CD8-positive, alpha-beta memory T cell (primary cell): ENCODE results near the gene TOX2. TPM values are rescaled to one million over a fixed set of nuclear protein-coding genes. Genes with fewer than 3 reads are reported as not detected.

Experiments used
- CTCF ChIA-PET: fragments of 350-600 bp; sonication (Branson Sonifier 250); formaldehyde crosslinking; loops from one replicate; lab custom pipeline; 2021; ENCODE audit warnings: antibody characterized with exemption; lab: Charles Lee
- POLR2A ChIA-PET: fragments of 350-600 bp; sonication (Branson Sonifier 250); formaldehyde crosslinking; loops from one replicate; lab custom pipeline; 2021; ENCODE audit warnings: antibody characterized with exemption; lab: Charles Lee
- DNase-seq, 5 donors: peaks; one replicate each; pipeline versions ENCODE4 v3.0.0 to v3.0.0-alpha.2; 2020 to 2022; ENCODE audit warnings: mixed read lengths in 1 of 5
- H3K27ac ChIP-seq: one replicate; pipeline ENCODE4 v1.7.0; 2013; ENCODE audit warnings: low read depth, mild to moderate bottlenecking, low read length, moderate library complexity
- H3K27me3 ChIP-seq: 2 replicates; pipeline ENCODE4 v1.7.0; 2013; ENCODE audit warnings: low read length, mild to moderate bottlenecking; ENCODE audit not compliant: insufficient read depth, poor library complexity, severe bottlenecking
- H3K36me3 ChIP-seq: 2 replicates; pipeline ENCODE4 v1.7.0; 2013; ENCODE audit warnings: mild to moderate bottlenecking, low read length, moderate library complexity; ENCODE audit not compliant: insufficient read depth
- H3K4me1 ChIP-seq: 2 replicates; pipeline ENCODE4 v1.7.0; 2013; ENCODE audit warnings: mild to moderate bottlenecking, low read length, moderate library complexity; ENCODE audit not compliant: insufficient read depth
- H3K4me3 ChIP-seq: 2 replicates; pipeline ENCODE4 v1.7.0; 2013; ENCODE audit warnings: mild to moderate bottlenecking, low read length
- H3K9me3 ChIP-seq: 2 replicates; pipeline ENCODE4 v1.7.0; 2013; ENCODE audit warnings: mild to moderate bottlenecking, low read length
- H3K27ac Mint-ChIP-seq, 8 donors: one replicate each; pipeline ENCODE4 v1.8.0; 2020 to 2021; ENCODE audit warnings: mixed read lengths in 8 of 8, mild to moderate bottlenecking in 6 of 8, inconsistent platforms in 3 of 8, moderate library complexity in 3 of 8
- H3K27me3 Mint-ChIP-seq, 2 donors: one replicate each; pipeline ENCODE4 v1.8.0; 2020 to 2021; ENCODE audit warnings: mixed read lengths in 2 of 2, mild to moderate bottlenecking in 1 of 2, moderate library complexity in 1 of 2
- H3K36me3 Mint-ChIP-seq, 3 donors: one replicate each; pipeline ENCODE4 v1.8.0; 2020 to 2021; ENCODE audit warnings: mixed read lengths in 3 of 3, inconsistent platforms in 1 of 3, mild to moderate bottlenecking in 1 of 3
- H3K4me1 Mint-ChIP-seq, 3 donors: one replicate each; pipeline ENCODE4 v1.8.0; 2020 to 2021; ENCODE audit warnings: mixed read lengths in 3 of 3, inconsistent platforms in 1 of 3, mild to moderate bottlenecking in 1 of 3
- H3K4me3 Mint-ChIP-seq, 7 donors: one replicate each; pipeline ENCODE4 v1.8.0; 2020 to 2021; ENCODE audit warnings: mixed read lengths in 7 of 7, mild to moderate bottlenecking in 6 of 7, moderate library complexity in 4 of 7, inconsistent platforms in 2 of 7
- H3K9me3 Mint-ChIP-seq, 5 donors: one replicate each; pipeline ENCODE4 v1.8.0; 2020 to 2022; ENCODE audit warnings: mixed read lengths in 5 of 5, mild to moderate bottlenecking in 3 of 5, moderate library complexity in 2 of 5, inconsistent platforms in 1 of 5
- polyA plus RNA-seq: library from polyadenylated mRNA; unstranded; fragments of 300-500 nt; fragmentation: Illumina TruSeq; gene quantifications from one replicate; pipeline ENCODE4 v1.2.3, GENCODE V29; 2021
- total RNA-seq, 2 experiments: library from RNA; stranded (reverse); gene quantifications; one replicate each; pipeline ENCODE4 v1.2.3, GENCODE V29; 2021

Gene TOX2
- total and polyA plus RNA-seq, 3 experiments from 2014 or later = 0.35 to 1.2 (median 0.39) TPM

- ChIA-PET POLR2A (no interaction called here), CTCF (interaction anchor here (1.5 kb wide), 1 partner anchor 10 kb away, joined by 3 read pairs; no protein-coding TSS in a partner anchor)
- no peak overlapping the region for H3K27ac Mint-ChIP-seq
- H3K9me3 ChIP-seq = no peaks in the 10 kb centered on the region
- H3K27me3 ChIP-seq = no peaks in the 10 kb centered on the region
- H3K4me1 Mint-ChIP-seq = peaks cover 2 to 7% (median 3%) of the 10 kb centered on the region in 3 donors
- no peaks in the 10 kb centered on the region for H3K4me1 ChIP-seq
- H3K4me3 ChIP-seq = no peak overlapping the region
- no peak overlapping the region for H3K4me3 Mint-ChIP-seq
- H3K27ac ChIP-seq = no peak overlapping the region
- DNase-seq = no peak
- no peaks in the 10 kb centered on the region for H3K36me3 ChIP-seq
- peaks cover 0 to 20% of the 10 kb centered on the region in 2 donors for H3K27me3 Mint-ChIP-seq
- peaks cover 0 to 4% (median 1%) of the 10 kb centered on the region in 3 donors for H3K36me3 Mint-ChIP-seq
- H3K9me3 Mint-ChIP-seq = no peaks in the 10 kb centered on the region
Observed at GRCh38 chr20:43972051-43972450, 57.4 kb downstream of the TOX2 start.

- Histone ChIP-seq H3K4me1 (no peaks in the 10 kb centered on the region), H3K4me3 (no peak overlapping the region), H3K27ac (no peak overlapping the region), H3K9me3 (no peaks in the 10 kb centered on the region), H3K36me3 (no peaks in the 10 kb centered on the region), H3K27me3 (no peaks in the 10 kb centered on the region)
- DNase-seq = no peak
- Mint-ChIP-seq H3K4me1 (peaks cover 2 to 7% (median 3%) of the 10 kb centered on the region in 3 donors), H3K9me3 (no peaks in the 10 kb centered on the region), H3K27me3 (peaks cover 0 to 20% of the 10 kb centered on the region in 2 donors), H3K36me3 (peaks cover 0 to 4% (median 1%) of the 10 kb centered on the region in 3 donors), H3K27ac (no peak overlapping the region), H3K4me3 (no peak overlapping the region)
- CTCF ChIA-PET = interaction anchor here (1.5 kb wide), 1 partner anchor 9 kb away, joined by 3 read pairs; no protein-coding TSS in a partner anchor
- POLR2A ChIA-PET = no interaction called here
Observed at GRCh38 chr20:43972692-43973091, 58.0 kb downstream of the TOX2 start.

GRCh38 chr20:43973231-43973630, 58.6 kb downstream of the TOX2 start:
- Mint-ChIP-seq H3K4me1 (peaks cover 2 to 7% (median 3%) of the 10 kb centered on the region in 3 donors), H3K36me3 (peaks cover 0 to 4% (median 1%) of the 10 kb centered on the region in 3 donors), H3K27me3 (peaks cover 0 to 23% of the 10 kb centered on the region in 2 donors), H3K27ac (no peak overlapping the region), H3K9me3 (no peaks in the 10 kb centered on the region), H3K4me3 (no peak overlapping the region)
- no peak for DNase-seq
- POLR2A ChIA-PET = no interaction called here
- Histone ChIP-seq H3K36me3 (no peaks in the 10 kb centered on the region), H3K4me1 (no peaks in the 10 kb centered on the region), H3K9me3 (no peaks in the 10 kb centered on the region), H3K4me3 (no peak overlapping the region), H3K27me3 (no peaks in the 10 kb centered on the region), H3K27ac (no peak overlapping the region)
- CTCF ChIA-PET = interaction anchor here (1.5 kb wide), 1 partner anchor 9 kb away, joined by 3 read pairs; no protein-coding TSS in a partner anchor

- no peaks in the 10 kb centered on the region for H3K27me3 ChIP-seq
- H3K27ac ChIP-seq = no peak overlapping the region
- no peak overlapping the region for H3K4me3 ChIP-seq
- Mint-ChIP-seq H3K36me3 (peaks cover 0 to 4% (median 1%) of the 10 kb centered on the region in 3 donors), H3K4me1 (peaks cover 2 to 4% (median 3%) of the 10 kb centered on the region in 3 donors), H3K9me3 (no peaks in the 10 kb centered on the region), H3K27me3 (peaks cover 4 to 25% of the 10 kb centered on the region in 2 donors), H3K4me3 (no peak overlapping the region), H3K27ac (no peak overlapping the region)
- POLR2A ChIA-PET = no interaction called here
- DNase-seq = no peak
- no peaks in the 10 kb centered on the region for H3K9me3 ChIP-seq
- no peaks in the 10 kb centered on the region for H3K4me1 ChIP-seq
- CTCF ChIA-PET = no interaction called here
- no peaks in the 10 kb centered on the region for H3K36me3 ChIP-seq
Observed at GRCh38 chr20:43973671-43974450, 59.2 kb downstream of the TOX2 start.

GRCh38 chr20:43974695-43975094, 60.0 kb downstream of the TOX2 start:
- H3K36me3 ChIP-seq = no peaks in the 10 kb centered on the region
- H3K27ac ChIP-seq = no peak overlapping the region
- DNase-seq = no peak
- Mint-ChIP-seq H3K27me3 (peaks cover 10 to 29% of the 10 kb centered on the region in 2 donors), H3K27ac (no peak overlapping the region), H3K4me1 (no peaks in the 10 kb centered on the region), H3K36me3 (peaks cover 0 to 4% (median 1%) of the 10 kb centered on the region in 3 donors), H3K4me3 (no peak overlapping the region), H3K9me3 (no peaks in the 10 kb centered on the region)
- no peaks in the 10 kb centered on the region for H3K9me3 ChIP-seq
- H3K4me1 ChIP-seq = no peaks in the 10 kb centered on the region
- POLR2A ChIA-PET = no interaction called here
- no peaks in the 10 kb centered on the region for H3K27me3 ChIP-seq
- CTCF ChIA-PET = no interaction called here
- no peak overlapping the region for H3K4me3 ChIP-seq

GRCh38 chr20:43975096-43975768, 60.6 kb downstream of the TOX2 start:
- H3K4me1 ChIP-seq = no peaks in the 10 kb centered on the region
- Mint-ChIP-seq H3K36me3 (peaks cover 0 to 4% (median 1%) of the 10 kb centered on the region in 3 donors), H3K27me3 (peaks cover 10 to 26% of the 10 kb centered on the region in 2 donors), H3K9me3 (no peaks in the 10 kb centered on the region), H3K4me3 (no peak overlapping the region), H3K27ac (no peak overlapping the region), H3K4me1 (no peaks in the 10 kb centered on the region)
- no peaks in the 10 kb centered on the region for H3K36me3 ChIP-seq
- ChIA-PET POLR2A (no interaction called here), CTCF (no interaction called here)
- H3K27ac ChIP-seq = no peak overlapping the region
- H3K27me3 ChIP-seq = no peaks in the 10 kb centered on the region
- no peak for DNase-seq
- no peaks in the 10 kb centered on the region for H3K9me3 ChIP-seq
- no peak overlapping the region for H3K4me3 ChIP-seq

GRCh38 chr20:43976547-43976946, 61.9 kb downstream of the TOX2 start:
- H3K36me3 ChIP-seq = no peaks in the 10 kb centered on the region
- Mint-ChIP-seq H3K4me3 (no peak overlapping the region), H3K27ac (no peak overlapping the region), H3K9me3 (no peaks in the 10 kb centered on the region), H3K27me3 (peaks cover 12 to 25% of the 10 kb centered on the region in 2 donors), H3K36me3 (peaks cover 0 to 4% (median 1%) of the 10 kb centered on the region in 3 donors), H3K4me1 (peaks cover 0 to 2% (median 0%) of the 10 kb centered on the region in 3 donors)
- no peak overlapping the region for H3K27ac ChIP-seq
- no peak overlapping the region for H3K4me3 ChIP-seq
- H3K4me1 ChIP-seq = no peaks in the 10 kb centered on the region
- ChIA-PET CTCF (no interaction called here), POLR2A (no interaction called here)
- no peaks in the 10 kb centered on the region for H3K27me3 ChIP-seq
- H3K9me3 ChIP-seq = no peaks in the 10 kb centered on the region
- DNase-seq = no peak

GRCh38 chr20:43977252-43977651, 62.6 kb downstream of the TOX2 start:
- H3K4me1 ChIP-seq = no peaks in the 10 kb centered on the region
- no peaks in the 10 kb centered on the region for H3K36me3 ChIP-seq
- ChIA-PET CTCF (no interaction called here), POLR2A (no interaction called here)
- no peaks in the 10 kb centered on the region for H3K27me3 ChIP-seq
- Mint-ChIP-seq H3K9me3 (no peaks in the 10 kb centered on the region), H3K27me3 (peaks cover 13 to 25% of the 10 kb centered on the region in 2 donors), H3K4me3 (no peak overlapping the region), H3K36me3 (peaks cover 0 to 4% (median 1%) of the 10 kb centered on the region in 3 donors), H3K27ac (no peak overlapping the region), H3K4me1 (peaks cover 4 to 9% (median 4%) of the 10 kb centered on the region in 3 donors)
- no peak overlapping the region for H3K4me3 ChIP-seq
- H3K9me3 ChIP-seq = no peaks in the 10 kb centered on the region
- no peak for DNase-seq
- H3K27ac ChIP-seq = no peak overlapping the region
